Neutrophil (primary cell): ENCODE results near the gene PRR5L.
A peak's percentile ranks its signal among the peaks of the same experiment; 100 is the strongest.

ENCODE experiments used
- H3K27ac ChIP-seq: fragments of 200-600 bp; sonication (generic); 2 replicates; pipeline ENCODE4 v1.5.1; 2016; ENCODE audit warnings: mild to moderate bottlenecking, moderate library complexity
- H3K27me3 ChIP-seq: fragments of 200-600 bp; sonication (generic); 2 replicates; pipeline ENCODE4 v1.6.0; 2016; ENCODE audit warnings: mild to moderate bottlenecking
- H3K36me3 ChIP-seq: fragments of 200-600 bp; sonication (generic); 2 replicates; pipeline ENCODE4 v1.5.1; 2017
- H3K4me1 ChIP-seq, 2 experiments: fragments of 200-600 bp in 1 of 2; sonication (generic) in 1 of 2; 1 replicate in 1 of 2; 2 replicates in 1 of 2; pipeline versions ENCODE4 v1.5.1 to v1.6.1; 2013 to 2016; ENCODE audit warnings: low read depth in 1 of 2, low read length in 1 of 2, mild to moderate bottlenecking in 1 of 2, moderate library complexity in 1 of 2; ENCODE audit not compliant: control insufficient read depth in 1 of 2, insufficient read depth in 1 of 2
- H3K4me3 ChIP-seq, 2 experiments: fragments of 200-600 bp in 1 of 2; sonication (generic) in 1 of 2; 1 replicate in 1 of 2; 2 replicates in 1 of 2; pipeline ENCODE4 v1.5.1; 2013 to 2016; ENCODE audit warnings: low read depth in 1 of 2, low read length in 1 of 2, mild to moderate bottlenecking in 1 of 2, moderate library complexity in 1 of 2
- H3K9me3 ChIP-seq: fragments of 200-600 bp; sonication (generic); 2 replicates; pipeline ENCODE4 v1.5.1; 2016
- TF ChIP-seq, protein P1 (sequence below): fragments of 200-600 bp; sonication (generic); IDR thresholded peaks from 2 replicates; pipeline ENCODE4 v1.5.1; 2016; ENCODE audit warnings: antibody characterized with exemption

PRR5L gene

GRCh38 chr11:36400766-36401455, 104.8 kb downstream of the PRR5L start:
- H3K27me3 ChIP-seq = no peaks in the 10 kb centered on the region
- peaks cover 12 to 16% of the 10 kb centered on the region in 2 experiments for H3K4me1 ChIP-seq
- TF ChIP-seq, protein P1, sequence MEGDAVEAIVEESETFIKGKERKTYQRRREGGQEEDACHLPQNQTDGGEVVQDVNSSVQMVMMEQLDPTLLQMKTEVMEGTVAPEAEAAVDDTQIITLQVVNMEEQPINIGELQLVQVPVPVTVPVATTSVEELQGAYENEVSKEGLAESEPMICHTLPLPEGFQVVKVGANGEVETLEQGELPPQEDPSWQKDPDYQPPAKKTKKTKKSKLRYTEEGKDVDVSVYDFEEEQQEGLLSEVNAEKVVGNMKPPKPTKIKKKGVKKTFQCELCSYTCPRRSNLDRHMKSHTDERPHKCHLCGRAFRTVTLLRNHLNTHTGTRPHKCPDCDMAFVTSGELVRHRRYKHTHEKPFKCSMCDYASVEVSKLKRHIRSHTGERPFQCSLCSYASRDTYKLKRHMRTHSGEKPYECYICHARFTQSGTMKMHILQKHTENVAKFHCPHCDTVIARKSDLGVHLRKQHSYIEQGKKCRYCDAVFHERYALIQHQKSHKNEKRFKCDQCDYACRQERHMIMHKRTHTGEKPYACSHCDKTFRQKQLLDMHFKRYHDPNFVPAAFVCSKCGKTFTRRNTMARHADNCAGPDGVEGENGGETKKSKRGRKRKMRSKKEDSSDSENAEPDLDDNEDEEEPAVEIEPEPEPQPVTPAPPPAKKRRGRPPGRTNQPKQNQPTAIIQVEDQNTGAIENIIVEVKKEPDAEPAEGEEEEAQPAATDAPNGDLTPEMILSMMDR = no peak
- H3K9me3 ChIP-seq = no peaks in the 10 kb centered on the region
- no peaks in the 10 kb centered on the region for H3K36me3 ChIP-seq
- H3K4me3 ChIP-seq = peak overlapping the region; percentile 22 to 44
- peak overlapping the region; percentile 73 for H3K27ac ChIP-seq

- peaks cover 20 to 24% of the 10 kb centered on the region in 2 experiments for H3K4me1 ChIP-seq
- H3K9me3 ChIP-seq = no peaks in the 10 kb centered on the region
- no peak overlapping the region for H3K4me3 ChIP-seq
- TF ChIP-seq, protein P1 = no peak
- H3K27ac ChIP-seq = no peak overlapping the region
- H3K27me3 ChIP-seq = no peaks in the 10 kb centered on the region
- no peaks in the 10 kb centered on the region for H3K36me3 ChIP-seq
Observed at GRCh38 chr11:36402568-36403170, 106.6 kb downstream of the PRR5L start.

GRCh38 chr11:36403661-36404060, 107.6 kb downstream of the PRR5L start:
- H3K4me1 ChIP-seq = peaks cover 29 to 34% of the 10 kb centered on the region in 2 experiments
- H3K27ac ChIP-seq = no peak overlapping the region
- H3K9me3 ChIP-seq = no peaks in the 10 kb centered on the region
- no peaks in the 10 kb centered on the region for H3K27me3 ChIP-seq
- TF ChIP-seq, protein P1 = no peak
- H3K4me3 ChIP-seq = no peak overlapping the region
- H3K36me3 ChIP-seq = no peaks in the 10 kb centered on the region

GRCh38 chr11:36404831-36405230, 108.7 kb downstream of the PRR5L start:
- Histone ChIP-seq H3K4me3 (no peak overlapping the region), H3K36me3 (no peaks in the 10 kb centered on the region), H3K4me1 (peaks cover 41 to 44% of the 10 kb centered on the region in 2 experiments), H3K27me3 (no peaks in the 10 kb centered on the region), H3K27ac (no peak overlapping the region), H3K9me3 (no peaks in the 10 kb centered on the region)
- TF ChIP-seq, protein P1 = no peak

DNA sequence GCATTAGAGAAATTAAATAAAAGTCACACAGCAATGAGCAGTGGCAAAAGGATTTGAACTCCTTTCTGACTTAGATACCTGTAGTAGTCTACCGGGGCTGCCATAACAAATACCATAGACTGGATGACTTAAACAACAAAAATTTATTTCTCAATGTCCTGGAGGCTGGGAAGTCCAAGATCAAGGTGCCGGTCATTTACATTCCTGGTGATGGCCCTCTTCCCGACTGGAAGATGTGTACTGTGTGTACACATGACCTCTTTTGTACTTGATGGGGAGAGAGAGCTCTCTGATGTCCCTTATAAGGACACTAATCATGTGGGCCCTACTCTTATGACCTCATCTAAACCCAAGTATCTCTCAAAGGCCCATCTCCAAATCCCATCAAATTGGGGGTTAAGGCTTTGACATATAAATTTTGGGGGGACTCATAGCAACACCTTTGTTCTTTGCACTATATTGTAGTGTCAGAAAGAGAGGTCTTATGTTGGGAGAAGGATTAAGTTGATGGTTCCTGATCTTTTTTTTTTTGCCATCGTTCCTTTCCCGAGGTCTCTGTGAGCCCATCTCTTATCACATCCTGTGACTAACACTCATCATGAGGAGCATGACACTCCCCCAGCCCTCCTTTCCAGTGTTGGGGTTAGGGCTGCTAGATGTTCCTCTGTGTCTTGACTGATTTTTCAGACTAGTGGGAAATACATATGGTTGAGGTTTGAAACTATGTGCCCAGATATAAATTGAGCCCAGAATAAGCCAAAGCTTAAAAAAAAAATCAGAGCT, 109.7 kb downstream of the PRR5L start:
- Histone ChIP-seq H3K4me3 (no peak overlapping the region), H3K27ac (no peak overlapping the region), H3K27me3 (no peaks in the 10 kb centered on the region), H3K4me1 (peaks cover 41 to 44% of the 10 kb centered on the region in 2 experiments), H3K36me3 (no peaks in the 10 kb centered on the region), H3K9me3 (no peaks in the 10 kb centered on the region)
- TF ChIP-seq, protein P1 = no peak
